Liver (tissue), 9 donors: ENCODE measurements around the gene ACTRT2. TPM values are rescaled to one million over a fixed set of nuclear protein-coding genes. Genes with fewer than 3 reads are reported as not detected.

Experiments
- DNase-seq: peaks from one replicate; pipeline ENCODE4 v3.0.0-alpha.2; 2017; ENCODE audit warnings: low spot score
- H3K27ac ChIP-seq, 2 donors: one replicate each; pipeline ENCODE4 v1.7.0; 2013; ENCODE audit warnings: inconsistent platforms in 2 of 2, low read length in 2 of 2, control low read depth in 1 of 2, low read depth in 1 of 2, mild to moderate bottlenecking in 1 of 2
- H3K27me3 ChIP-seq, 4 donors: one replicate each; pipeline versions ENCODE4 v1.6.1 to v1.7.0; 2013; ENCODE audit warnings: low read length in 3 of 4, inconsistent platforms in 1 of 4, mild to moderate bottlenecking in 1 of 4, moderate library complexity in 1 of 4; ENCODE audit not compliant: control insufficient read depth in 4 of 4, insufficient read depth in 4 of 4
- H3K36me3 ChIP-seq, 4 donors: one replicate each; pipeline versions ENCODE4 v1.6.1 to v1.7.0; 2013; ENCODE audit warnings: low read length in 3 of 4, mild to moderate bottlenecking in 3 of 4, low read depth in 1 of 4, moderate library complexity in 1 of 4; ENCODE audit not compliant: control insufficient read depth in 4 of 4, insufficient read depth in 3 of 4
- H3K4me1 ChIP-seq, 4 donors: one replicate each; pipeline versions ENCODE4 v1.6.1 to v1.7.0; 2013; ENCODE audit warnings: low read length in 3 of 4, mild to moderate bottlenecking in 3 of 4, moderate library complexity in 1 of 4; ENCODE audit not compliant: control insufficient read depth in 4 of 4, insufficient read depth in 4 of 4
- H3K4me3 ChIP-seq, 3 donors: one replicate each; pipeline versions ENCODE4 v1.6.1 to v1.7.0; 2013; ENCODE audit warnings: low read length in 3 of 3, control low read depth in 1 of 3, low read depth in 1 of 3, mild to moderate bottlenecking in 1 of 3
- H3K9ac ChIP-seq, 2 donors: one replicate each; pipeline ENCODE4 v1.7.0; 2013; ENCODE audit warnings: low read length in 2 of 2, mild to moderate bottlenecking in 2 of 2, moderate library complexity in 2 of 2, control low read depth in 1 of 2, low read depth in 1 of 2
- H3K9me3 ChIP-seq, 4 donors: one replicate each; pipeline versions ENCODE4 v1.6.1 to v1.7.0; 2013; ENCODE audit warnings: low read length in 3 of 4; ENCODE audit not compliant: control insufficient read depth in 4 of 4
- ATF3 ChIP-seq: IDR thresholded peaks from 2 replicates; pipeline ENCODE4 v1.6.1; 2016; ENCODE audit warnings: antibody characterized with exemption
- CTCF ChIP-seq: fragments of 150-350 bp; IDR thresholded peaks from 2 replicates; pipeline ENCODE4 v1.5.1; 2017; ENCODE audit warnings: improper control_type of control experiment, low read depth, low read length; ENCODE audit not compliant: missing input control
- EGR1 ChIP-seq, 2 donors: IDR thresholded peaks; 2 replicates each; pipeline ENCODE4 v1.6.1; 2016 to 2018; ENCODE audit warnings: antibody characterized with exemption in 2 of 2, low read depth in 2 of 2
- FOXA1 ChIP-seq: IDR thresholded peaks from 2 replicates; pipeline ENCODE4 v1.6.1; 2016; ENCODE audit warnings: antibody characterized with exemption
- FOXA2 ChIP-seq: IDR thresholded peaks from 2 replicates; pipeline ENCODE4 v1.6.1; 2016; ENCODE audit warnings: antibody characterized with exemption
- GABPA ChIP-seq, 2 donors: IDR thresholded peaks in 1 of 2; conservative IDR thresholded peaks in 1 of 2; 2 replicates each; pipeline ENCODE4 v1.6.1; 2016; ENCODE audit warnings: antibody characterized with exemption in 2 of 2, mild to moderate bottlenecking in 1 of 2, moderate library complexity in 1 of 2
- HNF4A ChIP-seq, 2 donors: conservative IDR thresholded peaks; 2 replicates each; pipeline ENCODE4 v1.6.1; 2016; ENCODE audit warnings: antibody characterized with exemption in 2 of 2, mild to moderate bottlenecking in 2 of 2
- HNF4G ChIP-seq: IDR thresholded peaks from 2 replicates; pipeline ENCODE4 v1.6.1; 2016; ENCODE audit warnings: antibody characterized with exemption
- JUND ChIP-seq, 2 donors: IDR thresholded peaks; 2 replicates each; pipeline ENCODE4 v1.6.1; 2016; ENCODE audit warnings: antibody characterized with exemption in 2 of 2
- MAX ChIP-seq: IDR thresholded peaks from 2 replicates; pipeline ENCODE4 v1.6.1; 2016; ENCODE audit warnings: antibody characterized with exemption
- NR2F2 ChIP-seq: IDR thresholded peaks from 2 replicates; pipeline ENCODE4 v1.6.1; 2016; ENCODE audit warnings: antibody characterized with exemption
- RAD21 ChIP-seq, 2 donors: IDR thresholded peaks; 2 replicates each; pipeline ENCODE4 v1.6.1; 2016; ENCODE audit warnings: antibody characterized with exemption in 2 of 2, mild to moderate bottlenecking in 2 of 2
- REST ChIP-seq: IDR thresholded peaks from 2 replicates; pipeline ENCODE4 v1.6.1; 2016; ENCODE audit warnings: antibody characterized with exemption, mild to moderate bottlenecking
- RXRA ChIP-seq, 2 donors: IDR thresholded peaks; 2 replicates each; pipeline ENCODE4 v1.6.1; 2017 to 2018; ENCODE audit warnings: antibody characterized with exemption in 2 of 2, mild to moderate bottlenecking in 1 of 2
- SP1 ChIP-seq: IDR thresholded peaks from 2 replicates; pipeline ENCODE4 v1.6.1; 2018; ENCODE audit warnings: antibody characterized with exemption, mild to moderate bottlenecking
- TAF1 ChIP-seq: conservative IDR thresholded peaks from 2 replicates; pipeline ENCODE4 v1.6.1; 2016; ENCODE audit warnings: antibody characterized with exemption, mild to moderate bottlenecking
- YY1 ChIP-seq: IDR thresholded peaks from 2 replicates; pipeline ENCODE4 v1.6.1; 2016; ENCODE audit warnings: antibody characterized with exemption, mild to moderate bottlenecking
- ZBTB33 ChIP-seq: IDR thresholded peaks from 2 replicates; pipeline ENCODE4 v1.6.1; 2016; ENCODE audit warnings: antibody characterized with exemption
- WGBS: extraction: QIAGEN DNeasy Blood & Tissue Kit; methylation state at CpG from one replicate; pipeline ENCODE4 v1.1.7; 2013; 5-methylcytosine and 5-hydroxymethylcytosine counted together
- polyA plus RNA-seq, 2 donors: library from polyadenylated mRNA; stranded (reverse) in 1 of 2; unstranded in 1 of 2; fragments of 200-250 nt in 1 of 2; fragments of >200 nt in 1 of 2; fragmentation: Nextera tagmentation in 1 of 2; extraction: Ambion mirVana in 1 of 2; gene quantifications; one replicate each; pipeline versions ENCODE4 v1.2.1 to v1.2.3, GENCODE V29; 2013 to 2015
- total RNA-seq, 2 donors: library from RNA; depleted of rRNA; stranded (reverse); fragments of >200 nt; gene quantifications; one replicate each; pipeline ENCODE4 v1.2.3, GENCODE V29; 2014
- donor health status: healthy.
- donor health status: healthy.
- donor health status: healthy.
- donor health status: healthy.
- donor health status: healthy.

The ACTRT2 gene
- total and polyA plus RNA-seq, 4 donors, result not detected

- Histone ChIP-seq H3K9ac (no peak overlapping the region), H3K27ac (no peak overlapping the region), H3K4me1 (no peaks in the 10 kb centered on the region), H3K36me3 (no peaks in the 10 kb centered on the region), H3K27me3 (peaks cover 0 to 7% (median 0%) of the 10 kb centered on the region in 4 donors), H3K4me3 (no peak overlapping the region), H3K9me3 (peaks cover 3 to 17% (median 11%) of the 10 kb centered on the region in 4 donors)
- TF ChIP-seq NR2F2 (no peak), RAD21 (IDR thresholded peaks at IDR 0.05) (no peak), TAF1 (no peak), ZBTB33 (no peak), RXRA (IDR thresholded peaks at IDR 0.05) (no peak), HNF4A (conservative IDR thresholded peaks at IDR 0.05) (no peak), MAX (no peak), JUND (IDR thresholded peaks at IDR 0.05) (no peak), FOXA1 (no peak), CTCF (no peak), FOXA2 (no peak), EGR1 (IDR thresholded peaks at IDR 0.05; ENCODE audit: low read depth in 2 of 2) (no peak), SP1 (no peak), YY1 (no peak), HNF4G (no peak), GABPA (IDR thresholded peaks at IDR 0.05 in 1 of 2, conservative IDR thresholded peaks at IDR 0.05 in 1 of 2) (no peak), ATF3 (no peak), REST (no peak)
- no peak for DNase-seq
- 58% methylated on average over 8 of the region's 8 CpGs for WGBS
Measured at GRCh38 chr1:3005771-3006170, 15.5 kb upstream of the ACTRT2 start.
